Ovary (tissue), 9 donors: ENCODE measurements around the gene SLC6A4. TPM values are rescaled to one million over a fixed set of nuclear protein-coding genes. Genes with fewer than 3 reads are reported as not detected.

Source experiments
- DNase-seq, 5 donors: peaks; one replicate each; pipeline ENCODE4 v3.0.0-alpha.2; 2019 to 2020
- H3K27ac ChIP-seq, 2 donors: fragments of 200-600 bp; one replicate each; pipeline versions ENCODE4 v1.5.1 to v1.8.0; 2019 to 2022
- H3K27me3 ChIP-seq: fragments of 200-600 bp; one replicate; pipeline ENCODE4 v1.8.0; 2022
- H3K36me3 ChIP-seq: fragments of 200-600 bp; sonication (generic); one replicate; pipeline ENCODE4 v1.5.1; 2019
- H3K4me1 ChIP-seq: one replicate; pipeline ENCODE4 v1.8.1; 2013; ENCODE audit warnings: mild to moderate bottlenecking, moderate library complexity; ENCODE audit not compliant: insufficient read depth
- H3K4me3 ChIP-seq: fragments of 200-600 bp; sonication (generic); one replicate; pipeline ENCODE4 v1.5.1; 2017
- H3K9me3 ChIP-seq, 2 donors: fragments of 200-600 bp in 1 of 2; sonication (generic) in 1 of 2; one replicate each; pipeline versions ENCODE4 v1.5.1 to v1.8.1; 2013 to 2019; ENCODE audit warnings: mild to moderate bottlenecking in 1 of 2, moderate library complexity in 1 of 2
- EP300 ChIP-seq: sonication (generic); formaldehyde crosslinking; IDR thresholded peaks from one replicate; pipeline ENCODE4 v1.6.1; 2017; ENCODE audit warnings: antibody characterized with exemption
- POLR2A ChIP-seq: fragments of 450-650 bp; IDR thresholded peaks from one replicate; pipeline ENCODE4 v1.6.1; 2017; ENCODE audit warnings: antibody characterized with exemption, mild to moderate bottlenecking, moderate library complexity
- WGBS, 3 donors: extraction: QIAGEN DNeasy Blood & Tissue Kit in 1 of 3; methylation state at CpG; one replicate each; pipeline versions ENCODE4 v1.1.5 to v1.1.7; 2013 to 2017; 5-methylcytosine and 5-hydroxymethylcytosine counted together
- intact Hi-C, 4 donors: fragments of 100-400 bp; cut with DNase I; formaldehyde crosslinking; loops; one replicate each; pipeline versions ENCODE4 v1.11.0 to v1.15.1; 2022 to 2023
- polyA plus RNA-seq, 2 donors: library from polyadenylated mRNA; stranded (reverse); fragments of 200-250 nt in 1 of 2; fragments of 350-450 nt in 1 of 2; fragmentation: Illumina TruSeq in 1 of 2; extraction: RNeasy Lipid Tissue Mini Kit (QIAGEN cat#74804) in 1 of 2; gene quantifications; one replicate each; pipeline ENCODE4 v1.2.3, GENCODE V29; 2013 to 2014
- total RNA-seq, 7 donors: library from RNA; depleted of rRNA in 2 of 7; stranded (reverse); fragments of >200 nt in 2 of 7; fragmentation: NEBNext Ultra II Directional in 3 of 7; extraction: Animal tissue kit (Norgen Biotek cat#: 25700) in 3 of 7; gene quantifications; one replicate each; pipeline versions ENCODE4 v1.1.0 to v1.2.4, GENCODE V29; 2016 to 2023
- TF ChIP-seq, protein P1 (sequence below), 3 donors: fragments of 450-650 bp in 2 of 3; fragments of 200-600 bp in 1 of 3; IDR thresholded peaks; one replicate each; pipeline versions ENCODE4 v1.5.1 to v1.8.0; 2016 to 2022; ENCODE audit warnings: antibody characterized with exemption in 3 of 3, mild to moderate bottlenecking in 1 of 3
- donor health status: DM: no; HTN: no; CAD: no; lungs with moderate emphysema.
- donor health status: DM: no; HTN: no; CAD: no.
- donor health status: Bipolar disorder and iron deficiency.
- donor health status: DM: yes; HTN: yes; CAD: no.
- donor health status: DM: no; HTN: no; CAD: no.
- donor health status: DM: yes; HTN: yes; CAD: no.

Gene SLC6A4
- total and polyA plus RNA-seq, 9 donors, result 0.05 to 8.3 (median 0.87) TPM; not detected in 4

DNA sequence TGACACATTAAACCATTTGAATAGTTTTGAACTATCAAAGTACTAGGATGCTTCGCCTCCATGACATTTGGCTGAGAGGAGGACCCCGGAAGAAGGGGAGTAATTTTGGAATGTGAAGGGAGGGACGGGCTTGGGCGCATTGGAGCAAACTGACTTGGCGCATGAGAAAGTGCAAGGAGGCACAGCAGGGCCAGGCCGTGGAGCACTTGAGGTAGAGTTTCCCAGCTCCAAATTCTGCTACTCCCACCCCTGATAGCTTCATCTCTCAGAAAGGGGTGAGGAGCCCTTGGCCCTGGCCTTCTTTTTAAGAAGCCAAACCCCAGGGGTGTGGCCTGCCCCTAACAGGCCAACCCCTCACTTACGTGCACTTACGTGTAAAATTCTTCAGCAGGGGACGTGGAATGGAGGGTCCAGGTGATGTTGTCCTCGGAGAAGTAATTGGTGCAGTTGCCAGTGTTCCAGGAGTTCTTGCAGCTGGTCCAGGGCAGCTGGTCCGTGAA is 17.7 kb downstream of the SLC6A4 start:
- intact Hi-C loops, result no loop called here
- Histone ChIP-seq H3K36me3 (no peaks in the 10 kb centered on the region), H3K9me3 (no peaks in the 10 kb centered on the region), H3K4me3 (no peak overlapping the region), H3K4me1 (no peaks in the 10 kb centered on the region), H3K27me3 (no peaks in the 10 kb centered on the region), H3K27ac (no peak overlapping the region)
- DNase-seq, result no peak
- WGBS, 3 donors, result 89 to 93% (median 90%) methylated on average over 11 of the region's 11 CpGs
- TF ChIP-seq POLR2A, result no peak
- TF ChIP-seq EP300, result no peak
- TF ChIP-seq, protein P1, sequence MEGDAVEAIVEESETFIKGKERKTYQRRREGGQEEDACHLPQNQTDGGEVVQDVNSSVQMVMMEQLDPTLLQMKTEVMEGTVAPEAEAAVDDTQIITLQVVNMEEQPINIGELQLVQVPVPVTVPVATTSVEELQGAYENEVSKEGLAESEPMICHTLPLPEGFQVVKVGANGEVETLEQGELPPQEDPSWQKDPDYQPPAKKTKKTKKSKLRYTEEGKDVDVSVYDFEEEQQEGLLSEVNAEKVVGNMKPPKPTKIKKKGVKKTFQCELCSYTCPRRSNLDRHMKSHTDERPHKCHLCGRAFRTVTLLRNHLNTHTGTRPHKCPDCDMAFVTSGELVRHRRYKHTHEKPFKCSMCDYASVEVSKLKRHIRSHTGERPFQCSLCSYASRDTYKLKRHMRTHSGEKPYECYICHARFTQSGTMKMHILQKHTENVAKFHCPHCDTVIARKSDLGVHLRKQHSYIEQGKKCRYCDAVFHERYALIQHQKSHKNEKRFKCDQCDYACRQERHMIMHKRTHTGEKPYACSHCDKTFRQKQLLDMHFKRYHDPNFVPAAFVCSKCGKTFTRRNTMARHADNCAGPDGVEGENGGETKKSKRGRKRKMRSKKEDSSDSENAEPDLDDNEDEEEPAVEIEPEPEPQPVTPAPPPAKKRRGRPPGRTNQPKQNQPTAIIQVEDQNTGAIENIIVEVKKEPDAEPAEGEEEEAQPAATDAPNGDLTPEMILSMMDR (IDR thresholded peaks at IDR 0.05), result no peak

DNA sequence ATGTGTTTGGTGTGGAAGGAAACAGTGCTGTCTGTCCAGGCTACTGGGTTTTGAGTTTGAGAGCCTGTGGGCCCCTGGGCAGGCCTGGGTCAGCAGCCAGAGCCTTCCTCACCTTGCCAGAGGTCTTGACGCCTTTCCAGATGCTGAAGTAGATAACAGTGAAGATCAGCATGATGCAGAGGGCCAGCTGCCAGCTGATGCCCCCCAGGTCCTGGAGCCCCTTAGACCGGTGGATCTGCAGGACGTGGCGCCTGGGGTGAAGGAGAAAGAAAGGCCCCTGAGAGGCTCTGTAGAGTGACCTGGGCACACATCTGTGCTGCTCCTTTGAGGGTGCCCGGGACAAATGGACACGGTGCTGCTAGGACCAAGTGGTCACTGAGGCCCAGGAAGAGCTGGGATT is 18.4 kb downstream of the SLC6A4 start:
- DNase-seq, result no peak
- 93 to 94% (median 93%) methylated on average over 6 of the region's 6 CpGs for WGBS, 3 donors

DNA sequence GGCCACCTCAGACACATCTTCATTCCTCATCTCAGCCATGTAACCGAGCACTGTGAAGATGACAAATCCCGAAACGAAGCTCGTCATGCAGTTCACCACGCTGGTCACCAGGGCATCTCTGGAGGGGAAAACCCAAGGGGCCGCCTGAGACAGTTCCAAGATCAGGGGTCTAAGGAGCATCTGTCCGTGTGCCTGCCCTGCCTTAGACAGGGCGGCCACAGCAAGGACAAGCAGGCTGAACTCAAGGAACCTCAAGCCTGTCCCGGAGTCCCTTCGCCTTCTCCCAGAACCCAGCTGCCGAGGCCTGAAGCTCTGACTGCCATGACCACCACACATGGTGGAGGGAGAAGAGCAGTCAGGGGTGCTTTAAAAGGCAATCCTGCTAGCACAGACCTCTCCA is 22.7 kb downstream of the SLC6A4 start:
- no peaks in the 10 kb centered on the region for H3K27me3 ChIP-seq
- intact Hi-C loops, result no loop called here
- no peak for DNase-seq
- H3K4me3 ChIP-seq, result no peak overlapping the region
- H3K4me1 ChIP-seq, result no peaks in the 10 kb centered on the region
- H3K27ac ChIP-seq, result no peak overlapping the region
- no peaks in the 10 kb centered on the region for H3K36me3 ChIP-seq
- 85 to 92% (median 89%) methylated on average over 11 of the region's 11 CpGs for WGBS, 3 donors
- H3K9me3 ChIP-seq, result no peaks in the 10 kb centered on the region
- TF ChIP-seq, protein P1 (IDR thresholded peaks at IDR 0.05), result no peak
- TF ChIP-seq EP300 (no peak), POLR2A (no peak)

More for the DNA sequence above, 18.4 kb downstream of the SLC6A4 start:
- H3K9me3 ChIP-seq, result no peaks in the 10 kb centered on the region
- TF ChIP-seq, protein P1 (IDR thresholded peaks at IDR 0.05), result no peak
- TF ChIP-seq EP300 (no peak), POLR2A (no peak)
- H3K4me3 ChIP-seq, result no peak overlapping the region
- no peaks in the 10 kb centered on the region for H3K4me1 ChIP-seq
- no peak overlapping the region for H3K27ac ChIP-seq
- no peaks in the 10 kb centered on the region for H3K27me3 ChIP-seq
- no peaks in the 10 kb centered on the region for H3K36me3 ChIP-seq
- intact Hi-C loops, result no loop called here

DNA sequence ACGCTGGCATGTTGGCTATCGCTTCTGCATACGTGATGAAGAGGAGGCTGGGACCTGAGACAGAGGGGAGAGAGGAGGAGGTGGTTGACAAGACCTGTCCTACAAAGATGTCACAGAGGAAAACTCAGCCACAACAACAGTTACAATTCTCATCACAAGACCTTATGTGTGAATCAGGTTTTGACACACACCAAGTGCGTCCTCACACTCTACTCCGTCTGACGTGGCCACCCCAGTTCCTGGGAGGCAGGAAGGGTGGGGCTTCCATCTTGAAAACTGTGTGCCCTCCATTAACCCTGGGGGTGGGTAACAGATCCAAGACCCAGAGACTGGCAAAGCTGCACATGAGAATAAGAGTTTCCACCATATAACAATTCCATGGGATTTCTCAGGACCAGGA is 24.1 kb downstream of the SLC6A4 start:
- WGBS, 3 donors, result 82 to 92% (median 89%) methylated on average over 6 of the region's 6 CpGs
- no peaks in the 10 kb centered on the region for H3K27me3 ChIP-seq
- H3K27ac ChIP-seq, result no peak overlapping the region
- H3K4me3 ChIP-seq, result no peak overlapping the region
- intact Hi-C loops, result no loop called here
- no peaks in the 10 kb centered on the region for H3K9me3 ChIP-seq
- no peak for DNase-seq
- no peaks in the 10 kb centered on the region for H3K36me3 ChIP-seq
- TF ChIP-seq, protein P1 (IDR thresholded peaks at IDR 0.05), result no peak
- TF ChIP-seq EP300, result no peak
- TF ChIP-seq POLR2A, result no peak
- no peaks in the 10 kb centered on the region for H3K4me1 ChIP-seq
